ENCODE results near the gene CHCHD1. TPM values are rescaled to one million over a fixed set of nuclear protein-coding genes. Genes with fewer than 3 reads are reported as not detected.

CHCHD1 gene
- total RNA-seq, 1 experiment from 2014 or later, result 36.6 TPM

- no peak for TF ChIP-seq RAD21 (IDR thresholded peaks at IDR 0.05; ENCODE audit: low read depth)
- no peak for TF ChIP-seq EZH2phosphoT487 (IDR thresholded peaks at IDR 0.05; ENCODE audit: borderline replicate concordance)
Measured at GRCh38 chr10:73817826-73818225, 36.0 kb downstream of the CHCHD1 start (continued).

- Histone ChIP-seq H2AFZ (ENCODE audit: low read depth, low read length, poor library complexity, severe bottlenecking) (no peak overlapping the region), H3K4me3 (replicated peaks in 1 of 2; ENCODE audit: low read depth in 1 of 2, low read length in 2 of 2) (no peak overlapping the region), H3K4me1 (ENCODE audit: control insufficient read depth in 1 of 2, insufficient read depth in 2 of 2, low read length in 2 of 2) (no peaks in the 10 kb centered on the region), H3K79me2 (ENCODE audit: insufficient read depth, low read length) (no peaks in the 10 kb centered on the region), H3K9me2 (ENCODE audit: insufficient read depth) (no peaks in the 10 kb centered on the region), H3K27me3 (ENCODE audit: insufficient read depth, low read length) (no peaks in the 10 kb centered on the region), H3K9me3 (ENCODE audit: control insufficient read depth in 1 of 2, insufficient read depth in 1 of 2, low read depth in 1 of 2, low read length in 2 of 2) (no peaks in the 10 kb centered on the region), H3K4me2 (ENCODE audit: low read length) (no peak overlapping the region), H3K27ac (ENCODE audit: low read depth, low read length) (no peak overlapping the region), H3K36me3 (ENCODE audit: control insufficient read depth in 1 of 2, insufficient read depth in 2 of 2, low read length in 2 of 2) (peaks cover 12 to 14% of the 10 kb centered on the region in 2 experiments; a peak in 3 of 4 replicates), H4K20me1 (ENCODE audit: insufficient read depth) (no peaks in the 10 kb centered on the region), H3K9ac (ENCODE audit: low read length) (no peak overlapping the region)
- intact Hi-C loops (cut with micrococcal nuclease), result no loop called here
- POLR2A ChIA-PET, result no interaction called here
- ATAC-seq (peak; percentile 51), DNase-seq (ENCODE audit: low read depth, low spot score) (no peak)
- CTCF ChIA-PET, result no interaction called here
- TF ChIP-seq RAD21 (IDR thresholded peaks at IDR 0.05; ENCODE audit: low read depth) (no peak), MAX (IDR thresholded peaks at IDR 0.05) (no peak), ATF3 (IDR thresholded peaks at IDR 0.05) (no peak), ELF1 (IDR thresholded peaks at IDR 0.05; ENCODE audit: borderline replicate concordance, low read depth) (no peak), SRF (IDR thresholded peaks at IDR 0.05; ENCODE audit: low read depth) (no peak), ZNF274 (IDR thresholded peaks at IDR 0.05; ENCODE audit: low read depth, low read length) (no peak)
- RAD21 ChIA-PET (ENCODE audit: low non-redundant PET in 1 of 2, low total read pairs in 2 of 2, uncharacterized antibody in 2 of 2, unreplicated experiment in 2 of 2), result no interaction called here
- no TSS peak for BruUV-seq (replicated peaks)
Measured at GRCh38 chr10:73818402-73818801, 36.6 kb downstream of the CHCHD1 start.

GRCh38 chr10:73819081-73819480, 37.2 kb downstream of the CHCHD1 start:
- no peaks in the 10 kb centered on the region for H3K9me3 ChIP-seq (ENCODE audit: control insufficient read depth in 1 of 2, insufficient read depth in 1 of 2, low read depth in 1 of 2, low read length in 2 of 2)
- no peak overlapping the region for H3K9ac ChIP-seq (ENCODE audit: low read length)
- ChIA-PET CTCF (no interaction called here), RAD21 (ENCODE audit: low non-redundant PET in 1 of 2, low total read pairs in 2 of 2, uncharacterized antibody in 2 of 2, unreplicated experiment in 2 of 2) (no interaction called here), POLR2A (no interaction called here)
- ATAC-seq (no peak), DNase-seq (ENCODE audit: low read depth, low spot score) (no peak)
- BruUV-seq (replicated peaks), result no TSS peak
- no peak overlapping the region for H3K4me3 ChIP-seq (replicated peaks in 1 of 2; ENCODE audit: low read depth in 1 of 2, low read length in 2 of 2)
- no peak overlapping the region for H2AFZ ChIP-seq (ENCODE audit: low read depth, low read length, poor library complexity, severe bottlenecking)
- no peaks in the 10 kb centered on the region for H4K20me1 ChIP-seq (ENCODE audit: insufficient read depth)
- intact Hi-C loops (cut with micrococcal nuclease), result no loop called here
- H3K27ac ChIP-seq (ENCODE audit: low read depth, low read length), result no peak overlapping the region
- H3K4me1 ChIP-seq (ENCODE audit: control insufficient read depth in 1 of 2, insufficient read depth in 2 of 2, low read length in 2 of 2), result no peaks in the 10 kb centered on the region
- no peaks in the 10 kb centered on the region for H3K27me3 ChIP-seq (ENCODE audit: insufficient read depth, low read length)
- H3K4me2 ChIP-seq (ENCODE audit: low read length), result no peak overlapping the region
- H3K36me3 ChIP-seq (ENCODE audit: control insufficient read depth in 1 of 2, insufficient read depth in 2 of 2, low read length in 2 of 2), result peaks cover 12 to 15% of the 10 kb centered on the region in 2 experiments; a peak in 3 of 4 replicates
- no peaks in the 10 kb centered on the region for H3K79me2 ChIP-seq (ENCODE audit: insufficient read depth, low read length)
- H3K9me2 ChIP-seq (ENCODE audit: insufficient read depth), result no peaks in the 10 kb centered on the region
- TF ChIP-seq JUND (IDR thresholded peaks at IDR 0.05) (no peak), RAD21 (IDR thresholded peaks at IDR 0.05; ENCODE audit: low read depth) (no peak), TCF7L2 (IDR thresholded peaks at IDR 0.05; ENCODE audit: borderline replicate concordance, extremely low read depth, insufficient read depth, insufficient read length) (no peak), ZFX (IDR thresholded peaks at IDR 0.05) (no peak), EGR1 (IDR thresholded peaks at IDR 0.05; ENCODE audit: low read depth) (no peak), ATF3 (IDR thresholded peaks at IDR 0.05) (no peak)
